Activated T-cell treated with anti-CD3 and anti-CD28 coated beads for 1 hour (primary cell): ENCODE measurements around the gene DMRTC2.
"Not testable (repeated sequence)": the region's sequence is repeated elsewhere in the genome, so short reads cannot be mapped to it uniquely, and the experiment has no call there.

Experiments used
- DNase-seq: peaks from one replicate; pipeline ENCODE4 v3.0.0-alpha.2; 2020; ENCODE audit warnings: low read depth

Gene DMRTC2

GRCh38 chr19:41871573-41872383 is 26.9 kb downstream of the DMRTC2 start:
- no peak for DNase-seq

- DNase-seq: no peak
These were observed 27.5 kb downstream of the DMRTC2 start for GRCh38 chr19:41872384-41872774.

GRCh38 chr19:41872775-41873647 is 28.2 kb downstream of the DMRTC2 start:
- DNase-seq: peak; percentile 63

- not testable (repeated sequence) for DNase-seq
These were observed 31.1 kb downstream of the DMRTC2 start for GRCh38 chr19:41875973-41876372.

- DNase-seq: no peak
These were observed 32.3 kb downstream of the DMRTC2 start, which contains the start of gene CD79A for GRCh38 chr19:41876847-41877832. Gene CD79A (plus strand): TSS chr19:41877279. CDS start chr19:41877305, 26 bp downstream.

GRCh38 chr19:41877916-41878905 is 33.4 kb downstream of the DMRTC2 start:
- no peak for DNase-seq

- no peak for DNase-seq
These were observed 34.2 kb downstream of the DMRTC2 start for GRCh38 chr19:41879080-41879479.

- DNase-seq: no peak
These were observed 35.0 kb downstream of the DMRTC2 start for GRCh38 chr19:41879670-41880328.

- no peak for DNase-seq
These were observed 35.5 kb downstream of the DMRTC2 start for GRCh38 chr19:41880329-41880708.

GRCh38 chr19:41882568-41883462 is 38.0 kb downstream of the DMRTC2 start, which contains the start of gene ARHGEF1:
Gene ARHGEF1 (plus strand): TSS chr19:41883184. CDS start chr19:41888083, 4,899 bp downstream.
- peak; percentile 53 for DNase-seq

- no peak for DNase-seq
These were observed 38.6 kb downstream of the DMRTC2 start for GRCh38 chr19:41883463-41883820.

- DNase-seq: peak; percentile 80
These were observed 39.2 kb downstream of the DMRTC2 start for GRCh38 chr19:41883821-41884733.

GRCh38 chr19:41886761-41887710 is 42.2 kb downstream of the DMRTC2 start:
- DNase-seq: peak; percentile 50

GRCh38 chr19:41887711-41888382 is 43.0 kb downstream of the DMRTC2 start:
- DNase-seq: peak; percentile 83

- DNase-seq: no peak
These were observed 44.1 kb downstream of the DMRTC2 start for GRCh38 chr19:41888926-41889325.

GRCh38 chr19:41889896-41890295 is 45.1 kb downstream of the DMRTC2 start:
- DNase-seq: no peak
